HEK293 (cell line): Measurements from ENCODE around the gene RNF13.
A peak's percentile ranks its signal among the peaks of the same experiment; 100 is the strongest.

Experiments
- CTCF ChIA-PET: fragments of 350-600 bp; formaldehyde crosslinking; extraction: SDS; loops from one replicate; lab custom pipeline; 2021; ENCODE audit warnings: antibody characterized with exemption; lab: Yijun Ruan, JAX
- POLR2A ChIA-PET: fragments of 300-600 bp; formaldehyde crosslinking; extraction: SDS; loops from one replicate; lab custom pipeline; 2020; ENCODE audit warnings: antibody characterized with exemption, inconsistent platforms; lab: Yijun Ruan, JAX
- H3K27ac ChIP-seq: fragments of 200-500 bp; sonication (Bioruptor generic); 2 replicates; pipeline ENCODE4 v1.5.1; 2014; ENCODE audit warnings: low read depth, low read length, control low read depth, inconsistent platforms; ENCODE audit errors: extremely low read depth
- H3K36me3 ChIP-seq, 2 experiments: fragments of 200-500 bp in 1 of 2; sonication (Bioruptor generic) in 1 of 2; 1 replicate in 1 of 2; 2 replicates in 1 of 2; pipeline ENCODE4 v1.5.1; 2014 to 2017; ENCODE audit warnings: inconsistent platforms in 2 of 2, low read length in 2 of 2; ENCODE audit not compliant: control insufficient read depth in 2 of 2, insufficient read depth in 1 of 2
- H3K4me1 ChIP-seq: fragments of 200-500 bp; sonication (Bioruptor generic); 2 replicates; pipeline ENCODE4 v1.5.1; 2014; ENCODE audit warnings: mild to moderate bottlenecking, low read length, inconsistent platforms; ENCODE audit not compliant: control insufficient read depth, insufficient read depth
- H3K4me3 ChIP-seq: 2 replicates; pipeline ENCODE4 v1.5.1; 2011; ENCODE audit warnings: low read depth, mild to moderate bottlenecking, control low read depth, low read length, moderate library complexity
- H3K9me3 ChIP-seq: fragments of 200-500 bp; sonication (Bioruptor generic); 2 replicates; pipeline ENCODE4 v1.5.1; 2014; ENCODE audit warnings: low read depth, low read length, inconsistent platforms; ENCODE audit not compliant: control insufficient read depth, insufficient read depth
- CTCF ChIP-seq: fragments of 450-650 bp; formaldehyde crosslinking; IDR thresholded peaks from 2 replicates; pipeline ENCODE4 v1.5.1; 2016; ENCODE audit warnings: missing biosample characterization, missing genetic modification characterization
- GLIS1 ChIP-seq: fragments of 450-650 bp; formaldehyde crosslinking; IDR thresholded peaks from 2 replicates; pipeline ENCODE4 v1.5.1; 2016; ENCODE audit warnings: missing biosample characterization, missing genetic modification characterization
- PRDM2 ChIP-seq: fragments of 450-650 bp; formaldehyde crosslinking; IDR thresholded peaks from 2 replicates; pipeline ENCODE4 v1.5.1; 2016; ENCODE audit warnings: missing biosample characterization, missing genetic modification characterization, borderline replicate concordance
- PRDM6 ChIP-seq: fragments of 450-650 bp; formaldehyde crosslinking; IDR thresholded peaks from 2 replicates; pipeline ENCODE4 v1.5.1; 2017; ENCODE audit warnings: missing biosample characterization, missing genetic modification characterization
- SCRT1 ChIP-seq: fragments of 450-650 bp; formaldehyde crosslinking; IDR thresholded peaks from 2 replicates; pipeline ENCODE4 v1.5.1; 2016; ENCODE audit warnings: missing biosample characterization, missing genetic modification characterization, borderline replicate concordance
- SP7 ChIP-seq: fragments of 450-650 bp; formaldehyde crosslinking; IDR thresholded peaks from 2 replicates; pipeline ENCODE4 v1.5.1; 2016; ENCODE audit warnings: missing biosample characterization, missing genetic modification characterization
- WT1 ChIP-seq: fragments of 450-650 bp; formaldehyde crosslinking; IDR thresholded peaks from 2 replicates; pipeline ENCODE4 v1.5.1; 2016; ENCODE audit warnings: missing biosample characterization, missing genetic modification characterization
- ZBTB6 ChIP-seq: fragments of 450-650 bp; formaldehyde crosslinking; IDR thresholded peaks from 2 replicates; pipeline ENCODE4 v1.5.1; 2017; ENCODE audit warnings: missing biosample characterization, missing genetic modification characterization
- ZEB2 ChIP-seq: fragments of 450-650 bp; formaldehyde crosslinking; IDR thresholded peaks from 2 replicates; pipeline ENCODE4 v1.5.1; 2016; ENCODE audit warnings: missing biosample characterization, missing genetic modification characterization
- ZNF174 ChIP-seq: fragments of 450-650 bp; formaldehyde crosslinking; IDR thresholded peaks from 2 replicates; pipeline ENCODE4 v1.5.0; 2017; ENCODE audit warnings: missing biosample characterization, mild to moderate bottlenecking, missing genetic modification characterization
- ZNF18 ChIP-seq: fragments of 450-650 bp; formaldehyde crosslinking; IDR thresholded peaks from 2 replicates; pipeline ENCODE4 v1.5.1; 2016; ENCODE audit warnings: missing biosample characterization, missing genetic modification characterization
- ZNF184 ChIP-seq: fragments of 450-650 bp; IDR thresholded peaks from 2 replicates; pipeline ENCODE4 v1.5.1; 2018; ENCODE audit warnings: missing biosample characterization, mild to moderate bottlenecking, missing genetic modification characterization
- ZNF211 ChIP-seq: fragments of 450-650 bp; formaldehyde crosslinking; IDR thresholded peaks from 2 replicates; pipeline ENCODE4 v1.5.1; 2016; ENCODE audit warnings: low read depth, missing biosample characterization, missing genetic modification characterization
- ZNF354C ChIP-seq: fragments of 450-650 bp; formaldehyde crosslinking; IDR thresholded peaks from 2 replicates; pipeline ENCODE4 v1.5.1; 2016; ENCODE audit warnings: missing biosample characterization, missing genetic modification characterization, low read depth, borderline replicate concordance
- ZNF362 ChIP-seq: fragments of 450-650 bp; formaldehyde crosslinking; IDR thresholded peaks from 2 replicates; pipeline ENCODE4 v1.5.1; 2016; ENCODE audit warnings: missing biosample characterization, missing genetic modification characterization
- ZNF398 ChIP-seq: fragments of 450-650 bp; formaldehyde crosslinking; IDR thresholded peaks from 2 replicates; pipeline ENCODE4 v1.5.1; 2017; ENCODE audit warnings: missing biosample characterization, missing genetic modification characterization
- ZNF654 ChIP-seq: fragments of 450-650 bp; formaldehyde crosslinking; IDR thresholded peaks from 2 replicates; pipeline ENCODE4 v1.5.1; 2016; ENCODE audit warnings: low read depth, missing biosample characterization, missing genetic modification characterization

The RNF13 gene

GRCh38 chr3:149967086-149967685 lies 154.2 kb downstream of the RNF13 start:
- no peaks in the 10 kb centered on the region for H3K9me3 ChIP-seq
- ChIA-PET POLR2A (no interaction called here), CTCF (interaction anchor here (0.6 to 4.0 kb wide), 17 partner anchors 9 to 719 kb away, joined by 3 to 31 read pairs (median 4); no protein-coding TSS in a partner anchor)
- H3K36me3 ChIP-seq = peaks cover 0 to 44% of the 10 kb centered on the region in 2 experiments; a peak in 2 of 3 replicates
- H3K4me3 ChIP-seq = no peak overlapping the region
- H3K4me1 ChIP-seq = no peaks in the 10 kb centered on the region; the same call in 1 of the 2 replicates
- no peak overlapping the region for H3K27ac ChIP-seq
- TF ChIP-seq SP7 (tag by site-specific recombination) (peak; percentile 61), CTCF (tag by site-specific recombination) (no peak), SCRT1 (tag by site-specific recombination) (no peak), ZBTB6 (tag by site-specific recombination) (no peak), ZNF18 (tag by site-specific recombination) (no peak), PRDM6 (tag by site-specific recombination) (peak; percentile 45; the same call in 1 of the 2 replicates), ZEB2 (tag by site-specific recombination) (peak; percentile 37; the same call in 1 of the 2 replicates), ZNF398 (no peak), GLIS1 (tag by site-specific recombination) (no peak), ZNF211 (tag by site-specific recombination) (no peak), ZNF362 (tag by site-specific recombination) (no peak), ZNF184 (no peak), ZNF654 (tag by site-specific recombination) (peak; percentile 52), ZNF174 (tag by site-specific recombination) (no peak), WT1 (tag by site-specific recombination) (no peak), ZNF354C (no peak), PRDM2 (tag by site-specific recombination) (no peak)
